ENCODE measurements around the gene PTPRE. TPM values are rescaled to one million over a fixed set of nuclear protein-coding genes. Genes with fewer than 3 reads are reported as not detected.

The PTPRE gene
- total and polyA plus RNA-seq, 2 of the 4 experiments (the other 2 are of a cell fraction): 0.34 to 0.54 TPM

GRCh38 chr10:128008521-128009250 is 101.8 kb downstream of the PTPRE start:
- H2AK9ac ChIP-seq (replicated peaks; ENCODE audit: low read depth, low read length, poor library complexity): no peak overlapping the region
- H4K5ac ChIP-seq (ENCODE audit: low read depth, low read length): no peak overlapping the region
- WGBS, 2 experiments (ENCODE audit: extremely low coverage in 2 of 2, insufficient read length in 1 of 2): no CpG with 5 or more reads among the region's 8 CpGs
- DNase-seq (no peak), ATAC-seq (ENCODE audit: low read depth) (no peak)
- H4K91ac ChIP-seq (ENCODE audit: insufficient read depth, low read depth, low read length): no peak overlapping the region
- no peak overlapping the region for H3K4ac ChIP-seq (ENCODE audit: low read depth, low read length)
- no peak overlapping the region for H3K4me3 ChIP-seq (ENCODE audit: insufficient read depth, low read depth, low read length)
- in situ Hi-C loops (cut with MboI; ENCODE audit: low sequenced_read_pairs) (no loop called here), dilution Hi-C loops (cut with HindIII; ENCODE audit: low sequenced_read_pairs, unreplicated experiment) (no loop called here), intact Hi-C loops (cut with micrococcal nuclease) (no loop called here)
- no peak overlapping the region for H3K23ac ChIP-seq (ENCODE audit: low read depth, low read length)
- no peak overlapping the region for H2BK15ac ChIP-seq (ENCODE audit: low read depth, low read length)
- no peak overlapping the region for H2BK120ac ChIP-seq (ENCODE audit: low read depth, low read length)
- H3K14ac ChIP-seq (replicated peaks; ENCODE audit: low read depth, low read length): no peak overlapping the region
- H3K9me1 ChIP-seq (ENCODE audit: insufficient read depth, low read length): no peaks in the 10 kb centered on the region
- no peaks in the 10 kb centered on the region for H3K9me3 ChIP-seq (ENCODE audit: control insufficient read depth, insufficient read depth, low read length)
- H2AFZ ChIP-seq (replicated peaks; ENCODE audit: low read length, poor library complexity): no peak overlapping the region
- H2AK5ac ChIP-seq (ENCODE audit: low read depth, low read length): no peak overlapping the region
- no peak overlapping the region for H2BK20ac ChIP-seq (ENCODE audit: low read depth, low read length)
- no TSS peak for BruUV-seq (replicated peaks)
- ChIA-PET CTCF (interaction anchor here (3.7 kb wide), 1 partner anchor 103 kb away, joined by 24 read pairs; the partner anchor contains the start of gene PTPRE), POLR2A (ENCODE audit: unreplicated experiment) (no interaction called here)
- H4K8ac ChIP-seq (ENCODE audit: low read depth in 2 of 2, low read length in 2 of 2): no peak overlapping the region
- no peak overlapping the region for H3K56ac ChIP-seq (ENCODE audit: extremely low read depth, insufficient read depth, low read length)
- no peak overlapping the region for H2BK5ac ChIP-seq (ENCODE audit: low read depth, low read length, poor library complexity, severe bottlenecking)
- H3K9ac ChIP-seq (ENCODE audit: low read depth, low read length): no peak overlapping the region
- H3K18ac ChIP-seq (ENCODE audit: low read depth, low read length): no peak overlapping the region
- H4K20me1 ChIP-seq (ENCODE audit: insufficient read depth, low read length): no peaks in the 10 kb centered on the region
- no peaks in the 10 kb centered on the region; the same call in 1 of the 2 replicates for H3K4me1 ChIP-seq (ENCODE audit: control insufficient read depth, insufficient read depth, low read length)
- H3K4me2 ChIP-seq (ENCODE audit: low read depth, low read length): no peak overlapping the region
- H3K79me1 ChIP-seq (ENCODE audit: low read depth in 1 of 2, low read length in 2 of 2): no peaks in the 10 kb centered on the region
- no peak for TF ChIP-seq RFX5 (IDR thresholded peaks at IDR 0.05; ENCODE audit: low read depth, low read length)
- TF ChIP-seq, protein P1, sequence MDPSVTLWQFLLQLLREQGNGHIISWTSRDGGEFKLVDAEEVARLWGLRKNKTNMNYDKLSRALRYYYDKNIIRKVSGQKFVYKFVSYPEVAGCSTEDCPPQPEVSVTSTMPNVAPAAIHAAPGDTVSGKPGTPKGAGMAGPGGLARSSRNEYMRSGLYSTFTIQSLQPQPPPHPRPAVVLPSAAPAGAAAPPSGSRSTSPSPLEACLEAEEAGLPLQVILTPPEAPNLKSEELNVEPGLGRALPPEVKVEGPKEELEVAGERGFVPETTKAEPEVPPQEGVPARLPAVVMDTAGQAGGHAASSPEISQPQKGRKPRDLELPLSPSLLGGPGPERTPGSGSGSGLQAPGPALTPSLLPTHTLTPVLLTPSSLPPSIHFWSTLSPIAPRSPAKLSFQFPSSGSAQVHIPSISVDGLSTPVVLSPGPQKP (IDR thresholded peaks at IDR 0.05; ENCODE audit: borderline replicate concordance, low read depth, low read length): no peak
- no peak for TF ChIP-seq RCOR1 (IDR thresholded peaks at IDR 0.05; ENCODE audit: insufficient replicate concordance, low read length)
- no peak for TF ChIP-seq MAFK (IDR thresholded peaks at IDR 0.05; ENCODE audit: low read depth, low read length)
- no peak for TF ChIP-seq CTCF (conservative IDR thresholded peaks at IDR 0.05; ENCODE audit: low read depth, low read length)
- no peak for TF ChIP-seq SMC3 (IDR thresholded peaks at IDR 0.05; ENCODE audit: low read depth, low read length)
- TF ChIP-seq USF2 (IDR thresholded peaks at IDR 0.05; ENCODE audit: low read depth, low read length): no peak
- H3K27me3 ChIP-seq (ENCODE audit: control insufficient read depth, insufficient read depth, low read length): peaks cover 3% of the 10 kb centered on the region; the same call in 1 of the 2 replicates
- no peak overlapping the region for H3K27ac ChIP-seq (ENCODE audit: insufficient read depth, low read length)
- H3K36me3 ChIP-seq (ENCODE audit: control insufficient read depth, insufficient read depth, low read length): no peaks in the 10 kb centered on the region
